Gastrocnemius medialis (tissue), 4 donors: Measurements from ENCODE around the gene GATA2.

Experiments used
- CTCF ChIP-seq, 5 experiments: fragments of 450-650 bp in 3 of 5; fragments of 200-600 bp in 2 of 5; sonication (generic) in 2 of 5; IDR thresholded peaks in 4 of 5; conservative IDR thresholded peaks in 1 of 5; 1 replicate in 4 of 5; 2 replicates in 1 of 5; pipeline ENCODE4 v1.5.1; 2016 to 2019; ENCODE audit warnings: antibody characterized with exemption in 5 of 5, mild to moderate bottlenecking in 3 of 5, moderate library complexity in 3 of 5
- POLR2A ChIP-seq, 2 donors: fragments of 450-650 bp; IDR thresholded peaks; one replicate each; pipeline ENCODE4 v1.6.1; 2017; ENCODE audit warnings: antibody characterized with exemption in 2 of 2, mild to moderate bottlenecking in 2 of 2, moderate library complexity in 2 of 2

GRCh38 chr3:128442949-128443348, 50.1 kb downstream of the GATA2 start:
- no peak for TF ChIP-seq CTCF (IDR thresholded peaks at IDR 0.05 in 4 of 5, conservative IDR thresholded peaks at IDR 0.05 in 1 of 5)
- TF ChIP-seq POLR2A (IDR thresholded peaks at IDR 0.05) = no peak
